Stimulated activated CD4-positive, alpha-beta T cell treated with anti-CD3 and anti-CD28 coated beads, Interleukin-2, amount 100 ng/mL, for 24 hours (primary cell): ENCODE results near the gene MLH3.
"Not testable (repeated sequence)": the region's sequence is repeated elsewhere in the genome, so short reads cannot be mapped to it uniquely, and the experiment has no call there.

Experiments used
- DNase-seq, 2 donors: peaks; one replicate each; pipeline ENCODE4 v3.0.0-alpha.2; 2020

The MLH3 gene

GRCh38 chr14:75050852-75051555 lies at the start of gene MLH3:
TSS of gene MLH3 (minus strand) at chr14:75051467. CDS start at chr14:75049655, 1,812 bp downstream.
- peak; percentile 80 to 83 for DNase-seq

- no peak for DNase-seq
These were observed 47.4 kb upstream of the MLH3 start for GRCh38 chr14:75098682-75099081.

DNA sequence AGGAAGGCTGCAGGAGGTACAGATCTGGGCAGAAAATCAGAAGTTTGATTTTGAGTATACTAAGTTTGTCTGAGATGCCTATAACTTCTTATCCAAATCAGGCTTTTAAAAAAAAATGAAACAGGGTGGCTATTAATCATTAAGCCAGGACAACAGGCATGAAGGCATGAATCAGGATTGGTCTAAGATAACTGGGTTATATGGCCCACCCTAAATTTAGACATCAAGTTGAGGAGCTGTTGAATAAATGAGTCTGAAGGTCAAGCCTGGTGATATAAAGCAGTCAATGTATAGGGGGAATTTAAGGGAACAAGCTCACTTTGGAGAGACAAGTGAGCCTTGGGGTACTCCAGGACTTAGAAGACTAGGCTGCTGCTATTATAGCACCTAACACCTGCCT lies 46.9 kb upstream of the MLH3 start:
- DNase-seq, result no peak

GRCh38 chr14:75096959-75097358 lies 45.7 kb upstream of the MLH3 start:
- DNase-seq, result no peak

DNA sequence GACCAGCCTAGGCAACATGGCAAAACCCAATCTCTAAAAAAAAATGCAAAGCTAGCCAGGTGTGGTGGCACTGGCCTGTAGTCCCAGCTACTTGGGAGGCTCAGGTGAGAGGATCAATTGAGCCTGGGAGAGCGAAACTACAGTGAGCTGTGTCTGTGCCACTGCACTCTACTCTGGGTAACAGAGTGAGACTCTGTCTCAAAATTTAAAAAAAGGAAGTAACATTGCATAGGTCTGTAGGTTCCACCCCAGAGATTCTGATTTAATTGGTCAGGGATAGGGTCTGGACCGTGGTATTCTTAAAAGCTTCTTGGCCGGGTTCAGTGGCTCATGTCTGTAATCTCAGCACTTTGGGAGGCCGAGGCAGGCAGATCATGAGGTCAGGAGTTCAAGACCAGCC lies 44.4 kb upstream of the MLH3 start:
- no peak for DNase-seq

DNA sequence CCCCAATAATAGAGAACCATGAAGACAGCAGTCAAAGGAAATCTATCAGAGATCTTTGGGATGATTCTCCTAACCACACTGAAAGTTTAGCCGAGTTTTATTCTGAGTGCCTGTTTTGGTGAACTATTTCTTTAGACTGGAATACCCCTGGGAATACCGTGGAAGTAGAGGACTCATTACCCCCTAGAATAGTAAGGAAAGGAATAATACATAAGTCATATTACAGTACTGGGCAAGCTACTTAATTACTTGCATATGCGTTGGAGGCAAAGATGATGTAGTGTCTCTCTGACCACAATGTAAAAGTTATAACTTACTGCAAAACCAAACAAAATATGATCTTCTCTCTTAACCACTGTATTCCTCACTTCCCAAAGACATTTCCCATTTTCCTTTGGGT lies 43.6 kb upstream of the MLH3 start:
- no peak for DNase-seq

DNA sequence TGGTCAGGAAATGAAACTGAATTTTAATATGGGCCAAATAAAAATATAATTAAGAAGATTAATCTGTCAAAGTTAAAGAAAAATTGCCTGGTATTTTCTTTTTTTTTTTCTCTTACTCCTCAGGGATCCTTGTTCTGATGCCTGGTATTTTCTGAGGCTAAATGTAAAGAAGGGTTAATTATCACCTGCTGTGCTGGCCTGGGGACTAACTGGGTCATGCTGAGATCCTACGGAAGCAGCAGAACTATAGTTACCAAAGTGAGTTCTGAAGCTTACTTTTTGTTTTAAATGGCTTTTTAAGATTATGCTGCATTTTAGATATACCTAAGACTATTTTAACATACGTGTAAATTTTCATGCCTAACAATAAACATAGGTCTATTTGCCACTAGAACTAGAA lies 41.4 kb upstream of the MLH3 start:
- no peak for DNase-seq

DNA sequence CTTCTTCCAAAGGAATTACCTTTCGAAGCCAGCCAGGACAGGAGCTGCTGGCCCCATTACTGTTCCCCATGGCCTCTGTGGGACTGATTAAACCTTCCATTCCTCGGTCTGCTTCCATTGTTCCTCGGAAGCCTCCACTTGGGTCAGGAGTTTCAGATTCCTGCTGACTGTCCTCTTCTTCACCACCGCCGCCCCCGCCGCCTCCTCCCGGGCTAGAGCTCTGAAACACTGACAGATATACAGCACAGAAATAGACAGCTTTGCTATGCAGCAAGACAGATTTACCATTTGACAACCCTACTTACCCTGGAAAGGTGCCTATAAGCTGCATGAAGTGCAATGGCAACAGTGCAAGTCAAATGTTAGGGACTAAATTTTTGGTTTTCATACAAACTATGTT lies 40.0 kb upstream of the MLH3 start:
- DNase-seq, result no peak

DNA sequence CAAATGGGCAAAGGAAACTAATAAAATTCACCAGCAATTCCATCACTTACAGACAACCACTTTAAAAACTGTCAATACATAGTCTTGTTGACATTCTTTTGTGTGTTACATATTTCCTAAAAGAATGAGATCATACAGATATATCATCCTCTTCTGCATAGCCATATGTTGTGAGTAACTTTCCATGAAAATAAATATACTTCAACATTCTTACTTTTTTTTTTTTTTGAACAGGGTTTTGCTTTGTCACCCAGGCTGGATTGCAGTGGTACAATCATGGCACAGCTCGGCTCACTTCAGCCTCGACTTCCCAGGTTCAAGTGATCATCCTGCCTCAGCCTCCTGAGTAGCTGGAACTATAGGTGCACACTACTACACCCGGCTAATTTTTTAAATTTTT lies 39.1 kb upstream of the MLH3 start:
- DNase-seq, result no peak

DNA sequence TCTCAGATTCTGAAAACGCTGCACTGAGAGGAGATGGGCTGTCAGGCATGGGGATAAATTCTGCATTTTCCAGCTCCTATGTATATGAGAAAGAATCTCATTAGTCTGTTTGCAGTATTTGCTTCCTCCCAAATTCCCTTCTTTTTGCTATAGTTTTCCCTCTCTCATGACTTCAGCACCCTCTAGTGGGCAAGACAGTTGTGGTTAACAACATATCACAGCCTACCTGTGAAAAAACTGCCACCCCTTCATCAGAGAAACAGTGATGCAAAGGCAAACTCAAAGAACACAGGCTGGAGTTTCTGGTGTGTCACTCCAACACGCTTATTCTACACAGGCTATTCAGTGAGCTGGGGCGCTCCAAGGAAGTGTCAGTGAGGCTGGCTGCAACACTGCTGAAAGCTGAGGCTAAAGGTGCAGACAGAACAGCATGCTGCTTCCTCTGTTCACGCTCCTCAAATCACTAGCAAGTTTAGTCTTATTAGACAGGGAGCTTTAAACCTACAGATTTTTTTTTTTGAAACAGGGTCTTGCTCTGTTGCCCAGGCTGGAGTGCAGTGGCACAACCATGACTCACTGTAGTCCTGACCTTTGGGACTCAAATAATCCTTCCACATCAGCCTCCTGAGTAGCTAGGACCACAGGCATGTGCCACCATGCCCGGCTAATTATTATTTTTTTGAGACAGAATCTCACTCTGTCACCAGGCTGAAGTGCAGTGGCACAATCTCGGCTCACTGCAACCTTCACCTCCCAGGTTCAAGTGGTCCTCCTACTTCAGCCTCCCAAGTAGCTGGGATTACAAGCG lies 37.5 kb upstream of the MLH3 start:
- peak; percentile 8 to 37 for DNase-seq

DNA sequence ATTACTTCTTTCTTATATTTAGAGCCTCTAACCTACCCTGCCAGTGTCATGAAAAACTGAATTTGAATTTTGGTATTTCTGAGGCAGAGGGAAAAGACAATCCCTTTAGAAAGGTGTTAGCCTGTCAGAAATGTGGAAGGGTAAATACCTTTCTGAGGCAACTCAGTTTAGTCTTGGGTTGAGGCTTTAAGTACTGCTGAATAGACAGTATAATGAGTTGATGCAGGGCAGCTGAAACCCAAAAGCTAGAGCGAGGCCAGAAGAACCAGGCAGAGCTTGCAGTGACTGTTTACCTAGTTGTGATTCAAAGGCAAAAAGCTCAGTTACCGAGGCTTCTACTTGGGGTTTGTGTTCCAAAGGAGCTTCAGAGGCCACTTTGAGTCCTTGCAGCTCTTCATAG lies 36.9 kb upstream of the MLH3 start:
- no peak for DNase-seq

DNA sequence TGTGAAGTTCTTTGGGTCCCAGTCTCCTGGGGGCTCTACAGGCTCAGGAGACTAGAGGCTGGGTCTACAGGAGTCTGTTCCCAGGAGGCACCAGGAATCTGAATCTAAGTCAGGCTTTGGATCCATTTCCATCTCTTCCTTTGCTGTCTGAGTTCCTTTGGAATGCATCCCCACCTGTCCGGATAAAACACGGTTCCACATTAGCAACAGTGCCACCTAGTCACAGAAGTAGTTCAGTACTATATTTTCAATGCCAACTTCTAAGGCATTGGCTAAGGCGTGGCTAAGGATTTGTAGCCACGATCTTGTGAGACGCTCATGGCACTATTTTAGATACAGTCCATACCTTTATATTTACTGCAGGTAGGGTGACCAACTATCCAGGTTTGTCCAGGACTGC lies 33.2 kb upstream of the MLH3 start:
- no peak for DNase-seq

DNA sequence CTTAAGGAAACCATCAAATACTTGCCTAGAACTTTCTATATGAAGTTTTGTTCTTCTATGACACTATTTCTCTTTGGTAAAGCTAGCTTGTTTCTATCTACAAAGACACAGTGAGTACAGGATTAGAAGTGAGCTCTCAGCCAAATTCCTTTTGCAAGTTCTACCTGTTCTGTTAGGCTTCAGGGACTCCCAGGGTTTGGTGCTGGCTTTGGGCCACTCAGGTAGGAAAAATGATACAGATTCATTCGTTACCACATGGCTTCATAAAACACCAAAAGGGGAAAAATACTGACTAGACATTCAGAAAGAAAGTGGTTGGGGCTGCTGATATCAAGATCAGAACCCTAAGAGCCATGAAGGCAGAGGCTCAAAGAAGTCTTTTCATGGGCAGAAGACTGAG lies 32.0 kb upstream of the MLH3 start:
- no peak for DNase-seq

DNA sequence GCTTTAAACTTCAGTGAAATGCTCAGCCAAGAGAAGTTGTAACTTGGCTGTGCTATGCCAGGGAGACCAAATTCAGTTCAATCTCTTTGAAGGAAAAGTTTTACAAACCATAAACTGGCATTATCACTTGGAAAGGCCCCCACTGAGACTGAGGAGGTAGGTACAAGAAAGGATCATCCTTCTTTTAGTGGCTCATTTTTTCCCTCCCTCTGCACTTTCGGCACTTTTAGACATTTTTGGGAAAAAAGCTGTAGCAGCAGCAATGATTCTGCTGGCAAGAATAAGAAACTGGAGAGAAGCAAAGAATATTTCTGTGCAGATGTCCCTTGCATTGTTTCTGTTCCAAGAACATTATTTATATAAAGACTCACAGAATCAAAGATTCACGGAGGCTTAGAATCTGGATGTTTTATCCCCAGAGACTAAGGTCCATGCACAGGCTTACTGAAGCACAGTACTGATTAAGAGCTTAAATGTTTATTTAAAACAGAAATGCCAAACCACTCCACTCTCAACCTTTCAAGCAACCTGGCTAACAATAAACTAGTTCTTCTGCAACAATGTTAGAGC lies 30.5 kb upstream of the MLH3 start:
- DNase-seq, result no peak

DNA sequence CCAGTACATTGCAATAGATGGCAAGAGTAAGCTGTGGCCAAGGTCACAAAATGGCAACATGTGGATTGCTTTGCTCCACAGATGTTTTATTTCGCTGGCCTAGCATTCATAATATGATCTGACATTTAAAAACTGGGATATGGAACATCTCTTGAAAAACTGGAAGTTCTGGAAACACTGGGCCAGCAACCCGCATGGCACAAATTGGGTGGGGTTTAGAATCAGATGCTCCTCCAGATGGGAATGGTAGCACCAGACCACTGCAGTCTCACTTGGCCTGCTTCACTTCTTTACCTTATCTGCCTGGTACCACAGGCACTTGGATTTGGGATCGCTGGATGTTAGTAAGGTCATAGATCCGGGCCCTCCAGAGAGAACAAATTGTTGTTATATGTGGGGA lies 28.3 kb upstream of the MLH3 start:
- DNase-seq, result no peak

DNA sequence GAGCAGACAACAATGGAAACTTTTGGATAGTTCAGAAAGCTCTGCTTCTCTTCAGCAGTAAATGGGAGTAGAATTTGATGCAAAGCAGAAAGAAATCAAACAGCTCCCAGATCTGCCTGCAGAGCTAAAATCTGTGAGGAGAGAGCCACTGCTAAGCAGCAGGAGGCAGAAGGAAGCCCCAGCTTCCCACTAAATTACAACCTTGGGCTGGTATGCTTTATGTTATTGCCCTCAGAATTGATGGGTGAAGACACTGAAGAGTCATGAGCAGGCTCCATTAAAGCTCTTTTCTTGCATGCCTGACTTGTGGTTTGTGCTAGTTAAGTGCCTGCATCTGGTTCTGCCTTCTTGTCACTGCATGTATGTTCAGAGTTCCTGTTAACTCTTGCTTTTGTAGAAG lies 26.5 kb upstream of the MLH3 start:
- no peak for DNase-seq

GRCh38 chr14:75070383-75070782 lies 19.1 kb upstream of the MLH3 start:
- DNase-seq, result no peak

GRCh38 chr14:75069811-75070145 lies 18.5 kb upstream of the MLH3 start:
- DNase-seq, result no peak

GRCh38 chr14:75069121-75069810 lies 18.0 kb upstream of the MLH3 start, which contains the start of gene ZC2HC1C:
TSS of gene ZC2HC1C (plus strand) at chr14:75069641. CDS start at chr14:75070574, 933 bp downstream.
- DNase-seq, result peak; percentile 71 to 85

GRCh38 chr14:75068294-75069120 lies 17.2 kb upstream of the MLH3 start:
- no peak for DNase-seq

DNA sequence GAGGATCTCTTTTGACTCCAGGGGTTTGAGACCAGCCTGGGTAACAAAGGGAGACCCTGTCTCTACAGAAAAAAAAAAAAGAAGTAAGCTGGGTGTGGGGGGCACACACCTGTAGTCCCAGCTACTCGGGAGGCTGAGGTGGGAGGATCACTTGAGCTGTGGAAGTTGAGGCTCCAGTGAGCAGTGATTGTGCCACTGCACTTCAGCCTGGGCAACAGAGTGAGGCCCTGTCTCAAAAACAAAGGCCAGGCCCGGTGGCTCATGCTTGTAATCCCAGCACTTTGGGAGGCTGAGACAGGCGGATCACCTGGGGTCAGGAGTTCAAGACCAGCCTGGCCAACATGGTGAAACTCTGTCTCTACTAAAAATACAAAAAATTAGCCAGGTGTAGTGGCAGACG lies 16.5 kb upstream of the MLH3 start:
- DNase-seq, result not testable (repeated sequence)

DNA sequence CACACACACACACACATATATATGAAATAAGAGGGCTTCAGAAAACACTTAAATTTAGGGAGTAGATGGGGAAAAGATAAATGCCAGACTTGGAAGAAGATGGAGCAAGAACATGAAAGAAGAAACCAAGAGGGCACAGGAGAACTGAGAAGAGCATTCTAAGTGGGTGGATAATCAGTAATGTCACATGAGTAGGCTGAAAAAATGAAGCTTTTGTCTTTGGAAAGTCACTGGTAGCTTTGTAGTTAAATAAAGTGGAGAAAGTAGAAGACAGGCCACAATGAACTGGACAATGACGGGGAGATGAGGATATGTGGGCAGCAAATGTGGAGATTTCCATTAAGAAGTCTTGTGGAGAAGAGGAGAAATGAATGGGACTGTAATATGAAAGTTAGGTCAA lies 15.9 kb upstream of the MLH3 start:
- DNase-seq, result no peak

DNA sequence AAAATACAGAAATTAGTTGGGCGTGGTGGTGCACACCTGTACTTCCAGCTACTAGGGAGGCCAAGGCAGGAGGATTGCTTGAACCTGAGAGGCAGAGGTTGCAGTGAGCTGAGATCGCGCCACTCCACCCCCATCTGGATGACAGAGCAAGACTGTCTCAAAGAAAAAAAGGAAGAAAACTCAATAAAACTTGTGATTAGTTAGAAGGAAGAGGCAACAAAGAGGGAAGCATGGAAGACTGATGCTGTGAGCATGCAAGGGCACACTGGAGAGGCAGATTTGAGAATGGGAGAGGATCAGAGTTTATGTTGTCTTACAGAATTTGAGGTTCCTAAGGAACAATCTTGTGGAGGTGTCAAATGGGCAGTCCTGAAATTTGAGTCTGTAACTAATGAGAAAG lies 15.4 kb upstream of the MLH3 start:
- no peak for DNase-seq
